ENCODE measurements around the gene TXLNA.

DNA sequence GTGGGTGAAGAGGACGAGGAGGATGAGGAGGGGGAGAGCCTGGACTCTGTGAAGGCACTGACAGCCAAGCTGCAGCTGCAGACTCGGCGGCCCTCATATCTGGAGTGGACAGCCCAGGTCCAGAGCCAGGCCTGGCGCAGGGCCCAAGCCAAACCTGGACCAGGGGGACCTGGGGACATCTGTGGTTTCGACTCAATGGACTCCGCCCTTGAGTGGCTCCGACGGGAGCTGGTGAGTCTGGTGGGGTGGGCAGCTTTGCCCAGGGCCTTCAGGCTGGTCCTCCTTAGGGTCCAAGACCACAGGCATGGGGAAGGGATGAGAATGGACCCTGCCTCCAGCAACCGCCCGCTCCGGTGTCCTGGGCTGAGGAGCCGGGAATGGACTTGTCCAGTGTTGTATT lies 68.0 kb downstream of the TXLNA start:
- no peak for TF ChIP-seq POLR2A (IDR thresholded peaks at IDR 0.05)
- TF ChIP-seq, protein P1, sequence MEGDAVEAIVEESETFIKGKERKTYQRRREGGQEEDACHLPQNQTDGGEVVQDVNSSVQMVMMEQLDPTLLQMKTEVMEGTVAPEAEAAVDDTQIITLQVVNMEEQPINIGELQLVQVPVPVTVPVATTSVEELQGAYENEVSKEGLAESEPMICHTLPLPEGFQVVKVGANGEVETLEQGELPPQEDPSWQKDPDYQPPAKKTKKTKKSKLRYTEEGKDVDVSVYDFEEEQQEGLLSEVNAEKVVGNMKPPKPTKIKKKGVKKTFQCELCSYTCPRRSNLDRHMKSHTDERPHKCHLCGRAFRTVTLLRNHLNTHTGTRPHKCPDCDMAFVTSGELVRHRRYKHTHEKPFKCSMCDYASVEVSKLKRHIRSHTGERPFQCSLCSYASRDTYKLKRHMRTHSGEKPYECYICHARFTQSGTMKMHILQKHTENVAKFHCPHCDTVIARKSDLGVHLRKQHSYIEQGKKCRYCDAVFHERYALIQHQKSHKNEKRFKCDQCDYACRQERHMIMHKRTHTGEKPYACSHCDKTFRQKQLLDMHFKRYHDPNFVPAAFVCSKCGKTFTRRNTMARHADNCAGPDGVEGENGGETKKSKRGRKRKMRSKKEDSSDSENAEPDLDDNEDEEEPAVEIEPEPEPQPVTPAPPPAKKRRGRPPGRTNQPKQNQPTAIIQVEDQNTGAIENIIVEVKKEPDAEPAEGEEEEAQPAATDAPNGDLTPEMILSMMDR (IDR thresholded peaks at IDR 0.05): no peak

All from ovary (tissue), 3 donors.